Peyer's patch (tissue), 4 donors: ENCODE results near the gene CPNE9.

ENCODE experiments used
- POLR2A ChIP-seq, 2 donors: fragments of 450-650 bp; IDR thresholded peaks; one replicate each; pipeline ENCODE4 v1.5.1; 2017; ENCODE audit warnings: antibody characterized with exemption in 2 of 2, mild to moderate bottlenecking in 2 of 2, moderate library complexity in 2 of 2
- TF ChIP-seq, protein P1 (sequence below), 6 experiments: fragments of 450-650 bp in 4 of 6; fragments of 200-600 bp in 2 of 6; sonication (generic) in 1 of 6; IDR thresholded peaks; one replicate each; pipeline ENCODE4 v1.5.1; 2017 to 2019; ENCODE audit warnings: antibody characterized with exemption in 6 of 6, mild to moderate bottlenecking in 3 of 6, moderate library complexity in 1 of 6

DNA sequence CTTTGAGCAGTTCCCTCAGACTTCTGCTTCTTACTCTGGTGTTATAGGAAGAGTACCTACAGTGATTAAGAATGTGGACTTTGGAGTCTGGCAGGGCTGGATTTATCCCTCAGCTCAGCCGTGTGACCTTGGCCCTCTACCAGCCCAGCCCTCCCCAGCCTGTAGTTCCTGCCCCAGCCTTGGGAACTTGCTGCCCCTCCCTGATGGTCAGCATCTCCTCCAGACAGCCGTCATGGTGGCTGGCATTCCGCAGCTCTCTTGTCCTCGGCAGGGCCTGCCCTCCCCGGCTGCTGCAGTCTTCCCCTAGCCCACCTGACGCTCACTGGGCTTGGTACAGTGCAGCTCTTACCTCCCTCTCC, 21.9 kb upstream of the CPNE9 start:
- TF ChIP-seq, protein P1, sequence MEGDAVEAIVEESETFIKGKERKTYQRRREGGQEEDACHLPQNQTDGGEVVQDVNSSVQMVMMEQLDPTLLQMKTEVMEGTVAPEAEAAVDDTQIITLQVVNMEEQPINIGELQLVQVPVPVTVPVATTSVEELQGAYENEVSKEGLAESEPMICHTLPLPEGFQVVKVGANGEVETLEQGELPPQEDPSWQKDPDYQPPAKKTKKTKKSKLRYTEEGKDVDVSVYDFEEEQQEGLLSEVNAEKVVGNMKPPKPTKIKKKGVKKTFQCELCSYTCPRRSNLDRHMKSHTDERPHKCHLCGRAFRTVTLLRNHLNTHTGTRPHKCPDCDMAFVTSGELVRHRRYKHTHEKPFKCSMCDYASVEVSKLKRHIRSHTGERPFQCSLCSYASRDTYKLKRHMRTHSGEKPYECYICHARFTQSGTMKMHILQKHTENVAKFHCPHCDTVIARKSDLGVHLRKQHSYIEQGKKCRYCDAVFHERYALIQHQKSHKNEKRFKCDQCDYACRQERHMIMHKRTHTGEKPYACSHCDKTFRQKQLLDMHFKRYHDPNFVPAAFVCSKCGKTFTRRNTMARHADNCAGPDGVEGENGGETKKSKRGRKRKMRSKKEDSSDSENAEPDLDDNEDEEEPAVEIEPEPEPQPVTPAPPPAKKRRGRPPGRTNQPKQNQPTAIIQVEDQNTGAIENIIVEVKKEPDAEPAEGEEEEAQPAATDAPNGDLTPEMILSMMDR (IDR thresholded peaks at IDR 0.05), result peak in 1 of 6 experiments; percentile 15
- TF ChIP-seq POLR2A (IDR thresholded peaks at IDR 0.05), result no peak
